ENCODE measurements around the gene NF1.
"Not testable (repeated sequence)": the region's sequence is repeated elsewhere in the genome, so short reads cannot be mapped to it uniquely, and the experiment has no call there.

DNA sequence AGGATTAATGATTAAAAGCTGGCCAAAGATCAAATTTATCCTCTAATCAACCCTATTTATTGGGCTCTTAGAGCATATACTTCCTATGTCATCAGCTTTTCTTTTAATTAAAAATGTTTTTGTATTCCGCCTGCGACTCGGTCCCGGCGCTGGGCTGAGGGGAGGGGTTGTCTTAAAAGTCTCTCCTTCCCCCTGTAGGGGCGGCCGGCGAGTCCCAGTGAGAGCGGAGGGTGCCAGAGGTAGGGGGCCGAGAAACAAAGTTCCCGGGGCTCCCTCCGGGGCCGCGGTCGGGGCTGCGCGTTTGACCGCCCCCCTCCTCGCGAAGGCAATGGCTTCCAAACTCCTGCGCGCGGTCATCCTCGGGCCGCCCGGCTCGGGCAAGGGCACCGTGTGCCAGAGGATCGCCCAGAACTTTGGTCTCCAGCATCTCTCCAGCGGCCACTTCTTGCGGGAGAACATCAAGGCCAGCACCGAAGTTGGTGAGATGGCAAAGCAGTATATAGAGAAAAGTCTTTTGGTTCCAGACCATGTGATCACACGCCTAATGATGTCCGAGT, 250.5 kb downstream of the NF1 start:
- TF ChIP-seq, protein P1, sequence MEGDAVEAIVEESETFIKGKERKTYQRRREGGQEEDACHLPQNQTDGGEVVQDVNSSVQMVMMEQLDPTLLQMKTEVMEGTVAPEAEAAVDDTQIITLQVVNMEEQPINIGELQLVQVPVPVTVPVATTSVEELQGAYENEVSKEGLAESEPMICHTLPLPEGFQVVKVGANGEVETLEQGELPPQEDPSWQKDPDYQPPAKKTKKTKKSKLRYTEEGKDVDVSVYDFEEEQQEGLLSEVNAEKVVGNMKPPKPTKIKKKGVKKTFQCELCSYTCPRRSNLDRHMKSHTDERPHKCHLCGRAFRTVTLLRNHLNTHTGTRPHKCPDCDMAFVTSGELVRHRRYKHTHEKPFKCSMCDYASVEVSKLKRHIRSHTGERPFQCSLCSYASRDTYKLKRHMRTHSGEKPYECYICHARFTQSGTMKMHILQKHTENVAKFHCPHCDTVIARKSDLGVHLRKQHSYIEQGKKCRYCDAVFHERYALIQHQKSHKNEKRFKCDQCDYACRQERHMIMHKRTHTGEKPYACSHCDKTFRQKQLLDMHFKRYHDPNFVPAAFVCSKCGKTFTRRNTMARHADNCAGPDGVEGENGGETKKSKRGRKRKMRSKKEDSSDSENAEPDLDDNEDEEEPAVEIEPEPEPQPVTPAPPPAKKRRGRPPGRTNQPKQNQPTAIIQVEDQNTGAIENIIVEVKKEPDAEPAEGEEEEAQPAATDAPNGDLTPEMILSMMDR (IDR thresholded peaks at IDR 0.05): not testable (repeated sequence)
- TF ChIP-seq, protein P2, sequence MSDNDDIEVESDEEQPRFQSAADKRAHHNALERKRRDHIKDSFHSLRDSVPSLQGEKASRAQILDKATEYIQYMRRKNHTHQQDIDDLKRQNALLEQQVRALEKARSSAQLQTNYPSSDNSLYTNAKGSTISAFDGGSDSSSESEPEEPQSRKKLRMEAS (IDR thresholded peaks at IDR 0.05; ENCODE audit: low read depth): not testable (repeated sequence)
- TF ChIP-seq NRF1 (IDR thresholded peaks at IDR 0.05; ENCODE audit: low read depth, low read length); TAF1 (IDR thresholded peaks at IDR 0.05; ENCODE audit: borderline replicate concordance, low read depth, low read length); JUND (IDR thresholded peaks at IDR 0.05); RCOR1 (IDR thresholded peaks at IDR 0.05; ENCODE audit: low read length); YY1 (IDR thresholded peaks at IDR 0.05; ENCODE audit: low read depth); EP300 (IDR thresholded peaks at IDR 0.05; ENCODE audit: borderline replicate concordance in 1 of 2, low read depth in 1 of 2, low read length in 1 of 2); POLR2AphosphoS5 (IDR thresholded peaks at IDR 0.05; ENCODE audit: low read depth, low read length); SMC3 (IDR thresholded peaks at IDR 0.05; ENCODE audit: low read depth, low read length); MXI1 (IDR thresholded peaks at IDR 0.05; ENCODE audit: low read depth, low read length); FOSL2 (IDR thresholded peaks at IDR 0.05; ENCODE audit: borderline replicate concordance, low read depth); EZH2phosphoT487 (IDR thresholded peaks at IDR 0.05; ENCODE audit: borderline replicate concordance, low read depth): not testable (repeated sequence)
- TF ChIP-seq, protein P3, sequence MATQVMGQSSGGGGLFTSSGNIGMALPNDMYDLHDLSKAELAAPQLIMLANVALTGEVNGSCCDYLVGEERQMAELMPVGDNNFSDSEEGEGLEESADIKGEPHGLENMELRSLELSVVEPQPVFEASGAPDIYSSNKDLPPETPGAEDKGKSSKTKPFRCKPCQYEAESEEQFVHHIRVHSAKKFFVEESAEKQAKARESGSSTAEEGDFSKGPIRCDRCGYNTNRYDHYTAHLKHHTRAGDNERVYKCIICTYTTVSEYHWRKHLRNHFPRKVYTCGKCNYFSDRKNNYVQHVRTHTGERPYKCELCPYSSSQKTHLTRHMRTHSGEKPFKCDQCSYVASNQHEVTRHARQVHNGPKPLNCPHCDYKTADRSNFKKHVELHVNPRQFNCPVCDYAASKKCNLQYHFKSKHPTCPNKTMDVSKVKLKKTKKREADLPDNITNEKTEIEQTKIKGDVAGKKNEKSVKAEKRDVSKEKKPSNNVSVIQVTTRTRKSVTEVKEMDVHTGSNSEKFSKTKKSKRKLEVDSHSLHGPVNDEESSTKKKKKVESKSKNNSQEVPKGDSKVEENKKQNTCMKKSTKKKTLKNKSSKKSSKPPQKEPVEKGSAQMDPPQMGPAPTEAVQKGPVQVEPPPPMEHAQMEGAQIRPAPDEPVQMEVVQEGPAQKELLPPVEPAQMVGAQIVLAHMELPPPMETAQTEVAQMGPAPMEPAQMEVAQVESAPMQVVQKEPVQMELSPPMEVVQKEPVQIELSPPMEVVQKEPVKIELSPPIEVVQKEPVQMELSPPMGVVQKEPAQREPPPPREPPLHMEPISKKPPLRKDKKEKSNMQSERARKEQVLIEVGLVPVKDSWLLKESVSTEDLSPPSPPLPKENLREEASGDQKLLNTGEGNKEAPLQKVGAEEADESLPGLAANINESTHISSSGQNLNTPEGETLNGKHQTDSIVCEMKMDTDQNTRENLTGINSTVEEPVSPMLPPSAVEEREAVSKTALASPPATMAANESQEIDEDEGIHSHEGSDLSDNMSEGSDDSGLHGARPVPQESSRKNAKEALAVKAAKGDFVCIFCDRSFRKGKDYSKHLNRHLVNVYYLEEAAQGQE (IDR thresholded peaks at IDR 0.05; ENCODE audit: low read depth, low read length): not testable (repeated sequence)
